CD4-positive, alpha-beta T cell treated with Interleukin-1 beta for 1 hour (primary cell): ENCODE results near the gene MORN1.
"Not testable (repeated sequence)": the region's sequence is repeated elsewhere in the genome, so short reads cannot be mapped to it uniquely, and the experiment has no call there.

Source experiments
- DNase-seq, 2 donors: peaks; one replicate each; pipeline ENCODE4 v3.0.0-alpha.2; 2020 to 2022

Gene MORN1

GRCh38 chr1:2391041-2391930 is at the start of gene MORN1, which contains the start of gene RER1:
Gene MORN1 (minus strand): TSS chr1:2391554. CDS start chr1:2391533, 21 bp downstream.
Gene RER1 (plus strand): TSS chr1:2391841. CDS start chr1:2395791, 3,950 bp downstream.
- peak; percentile 99 for DNase-seq

- not testable (repeated sequence) for DNase-seq
Measured at GRCh38 chr1:2440346-2440745, 49.0 kb upstream of the MORN1 start.

- no peak for DNase-seq
Measured at GRCh38 chr1:2439369-2439768, 48.0 kb upstream of the MORN1 start.

- no peak for DNase-seq
Measured at GRCh38 chr1:2438641-2439040, 47.3 kb upstream of the MORN1 start.

GRCh38 chr1:2438038-2438437 is 46.7 kb upstream of the MORN1 start:
- no peak for DNase-seq

GRCh38 chr1:2437617-2438016 is 46.3 kb upstream of the MORN1 start:
- no peak for DNase-seq

- DNase-seq = no peak
Measured at GRCh38 chr1:2436876-2437275, 45.5 kb upstream of the MORN1 start.

- DNase-seq = no peak
Measured at GRCh38 chr1:2435746-2436355, 44.5 kb upstream of the MORN1 start.

- DNase-seq = no peak
Measured at GRCh38 chr1:2435091-2435490, 43.7 kb upstream of the MORN1 start.

- DNase-seq = no peak
Measured at GRCh38 chr1:2433936-2434655, 42.7 kb upstream of the MORN1 start.

GRCh38 chr1:2433196-2433595 is 41.8 kb upstream of the MORN1 start:
- DNase-seq = no peak

- no peak for DNase-seq
Measured at GRCh38 chr1:2432441-2432844, 41.1 kb upstream of the MORN1 start.

- DNase-seq = no peak
Measured at GRCh38 chr1:2431518-2431917, 40.2 kb upstream of the MORN1 start.

- no peak for DNase-seq
Measured at GRCh38 chr1:2431103-2431502, 39.7 kb upstream of the MORN1 start.

- no peak for DNase-seq
Measured at GRCh38 chr1:2430592-2430973, 39.2 kb upstream of the MORN1 start.

- peak in 1 of 2 donors; percentile 19 for DNase-seq
Measured at GRCh38 chr1:2429780-2430591, 38.6 kb upstream of the MORN1 start.

GRCh38 chr1:2428490-2428889 is 37.1 kb upstream of the MORN1 start:
- DNase-seq = no peak

- no peak for DNase-seq
Measured at GRCh38 chr1:2427976-2428375, 36.6 kb upstream of the MORN1 start.

GRCh38 chr1:2427051-2427450 is 35.7 kb upstream of the MORN1 start:
- DNase-seq = no peak

- no peak for DNase-seq
Measured at GRCh38 chr1:2426540-2426939, 35.2 kb upstream of the MORN1 start.

- DNase-seq = no peak
Measured at GRCh38 chr1:2425892-2426291, 34.5 kb upstream of the MORN1 start.

- DNase-seq = no peak
Measured at GRCh38 chr1:2422523-2422922, 31.2 kb upstream of the MORN1 start.

- no peak for DNase-seq
Measured at GRCh38 chr1:2419416-2419815, 28.1 kb upstream of the MORN1 start.
